ENCODE measurements around the gene ARMC7.

The ARMC7 gene

GRCh38 chr17:75103601-75104554 lies 5.9 kb upstream of the ARMC7 start:
- TF ChIP-seq, protein P1, sequence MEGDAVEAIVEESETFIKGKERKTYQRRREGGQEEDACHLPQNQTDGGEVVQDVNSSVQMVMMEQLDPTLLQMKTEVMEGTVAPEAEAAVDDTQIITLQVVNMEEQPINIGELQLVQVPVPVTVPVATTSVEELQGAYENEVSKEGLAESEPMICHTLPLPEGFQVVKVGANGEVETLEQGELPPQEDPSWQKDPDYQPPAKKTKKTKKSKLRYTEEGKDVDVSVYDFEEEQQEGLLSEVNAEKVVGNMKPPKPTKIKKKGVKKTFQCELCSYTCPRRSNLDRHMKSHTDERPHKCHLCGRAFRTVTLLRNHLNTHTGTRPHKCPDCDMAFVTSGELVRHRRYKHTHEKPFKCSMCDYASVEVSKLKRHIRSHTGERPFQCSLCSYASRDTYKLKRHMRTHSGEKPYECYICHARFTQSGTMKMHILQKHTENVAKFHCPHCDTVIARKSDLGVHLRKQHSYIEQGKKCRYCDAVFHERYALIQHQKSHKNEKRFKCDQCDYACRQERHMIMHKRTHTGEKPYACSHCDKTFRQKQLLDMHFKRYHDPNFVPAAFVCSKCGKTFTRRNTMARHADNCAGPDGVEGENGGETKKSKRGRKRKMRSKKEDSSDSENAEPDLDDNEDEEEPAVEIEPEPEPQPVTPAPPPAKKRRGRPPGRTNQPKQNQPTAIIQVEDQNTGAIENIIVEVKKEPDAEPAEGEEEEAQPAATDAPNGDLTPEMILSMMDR (conservative IDR thresholded peaks at IDR 0.05; ENCODE audit: low read depth, low read length), result no peak
- no peak overlapping the region for H3K4me3 ChIP-seq (ENCODE audit: low read length)
- no peak for DNase-seq (ENCODE audit: low read depth)

DNA sequence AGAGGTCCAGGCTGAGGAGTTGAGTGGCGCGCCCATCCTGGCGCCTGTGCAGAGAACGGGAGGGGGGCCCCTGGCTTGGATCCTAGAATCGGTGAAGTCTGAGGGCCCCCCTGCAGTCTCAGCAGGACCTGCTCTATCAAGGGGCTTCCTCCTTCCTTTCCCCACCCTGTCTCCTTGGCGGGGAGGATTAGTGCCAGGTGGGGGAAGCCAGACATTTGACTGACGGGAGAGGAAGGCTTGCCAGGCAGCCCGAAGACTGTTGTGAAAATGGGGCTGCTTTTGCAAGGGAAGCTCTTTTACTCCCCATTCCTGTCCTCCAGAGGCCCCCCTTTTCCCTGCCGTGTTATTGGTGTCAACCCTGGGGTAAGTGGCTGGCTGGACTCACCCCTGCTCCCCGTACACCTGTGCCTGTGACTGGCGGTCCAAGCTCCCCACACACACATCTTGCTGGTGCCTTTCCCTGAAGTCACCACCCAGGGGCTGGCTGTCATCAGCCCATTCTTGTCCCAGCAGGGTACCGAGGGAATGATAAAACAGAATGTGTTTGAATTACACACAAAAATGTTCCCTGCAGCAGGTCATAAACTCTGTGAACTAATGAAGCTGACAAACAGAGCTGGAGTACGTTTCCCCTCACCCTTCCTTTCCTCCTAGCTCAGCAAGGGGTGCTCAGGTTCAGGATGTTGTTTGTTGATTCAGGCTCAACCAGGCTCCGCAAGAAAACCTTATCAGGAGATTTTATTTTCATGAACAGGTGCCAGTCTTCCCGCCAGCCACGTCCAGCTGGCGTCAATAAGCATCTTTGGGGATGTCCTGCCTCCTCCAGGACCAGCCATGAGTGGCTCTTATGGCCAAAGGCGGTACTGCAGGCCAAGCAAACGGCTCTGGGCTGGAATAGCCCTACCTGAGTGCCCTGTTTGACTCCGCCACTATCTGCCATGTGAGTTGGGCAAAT lies 4.4 kb upstream of the ARMC7 start:
- H3K4me3 ChIP-seq (ENCODE audit: low read length), result no peak overlapping the region
- TF ChIP-seq, protein P1 (conservative IDR thresholded peaks at IDR 0.05; ENCODE audit: low read depth, low read length), result peak; percentile 79
- no peak for DNase-seq (ENCODE audit: low read depth)

DNA sequence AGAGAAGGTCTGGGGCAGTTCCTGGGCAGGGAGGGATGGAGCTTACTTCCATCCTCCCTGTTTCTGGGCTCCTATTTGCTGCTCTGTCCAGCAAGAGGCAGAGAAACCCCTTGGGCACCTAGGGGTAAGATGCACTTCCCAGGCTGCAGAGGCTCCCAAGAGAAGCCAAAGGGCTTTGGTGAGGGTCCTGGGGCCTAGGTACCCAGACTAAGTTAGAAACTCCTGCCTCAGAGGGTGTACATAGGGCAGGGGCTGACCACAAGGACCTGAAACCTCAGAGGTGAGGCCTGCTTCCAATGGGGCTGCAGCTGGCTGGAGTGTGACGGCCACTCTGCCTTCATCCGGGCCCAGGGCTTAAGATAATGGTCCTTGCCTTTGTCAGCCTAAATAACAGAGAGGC lies 1.6 kb upstream of the ARMC7 start:
- TF ChIP-seq, protein P1 (conservative IDR thresholded peaks at IDR 0.05; ENCODE audit: low read depth, low read length), result no peak
- H3K4me3 ChIP-seq (ENCODE audit: low read length), result no peak overlapping the region
- no peak for DNase-seq (ENCODE audit: low read depth)

GRCh38 chr17:75109046-75109406 lies 743 bp upstream of the ARMC7 start:
- TF ChIP-seq, protein P1 (conservative IDR thresholded peaks at IDR 0.05; ENCODE audit: low read depth, low read length), result no peak
- DNase-seq (ENCODE audit: low read depth), result no peak
- H3K4me3 ChIP-seq (ENCODE audit: low read length), result peak overlapping the region; percentile 86

DNA sequence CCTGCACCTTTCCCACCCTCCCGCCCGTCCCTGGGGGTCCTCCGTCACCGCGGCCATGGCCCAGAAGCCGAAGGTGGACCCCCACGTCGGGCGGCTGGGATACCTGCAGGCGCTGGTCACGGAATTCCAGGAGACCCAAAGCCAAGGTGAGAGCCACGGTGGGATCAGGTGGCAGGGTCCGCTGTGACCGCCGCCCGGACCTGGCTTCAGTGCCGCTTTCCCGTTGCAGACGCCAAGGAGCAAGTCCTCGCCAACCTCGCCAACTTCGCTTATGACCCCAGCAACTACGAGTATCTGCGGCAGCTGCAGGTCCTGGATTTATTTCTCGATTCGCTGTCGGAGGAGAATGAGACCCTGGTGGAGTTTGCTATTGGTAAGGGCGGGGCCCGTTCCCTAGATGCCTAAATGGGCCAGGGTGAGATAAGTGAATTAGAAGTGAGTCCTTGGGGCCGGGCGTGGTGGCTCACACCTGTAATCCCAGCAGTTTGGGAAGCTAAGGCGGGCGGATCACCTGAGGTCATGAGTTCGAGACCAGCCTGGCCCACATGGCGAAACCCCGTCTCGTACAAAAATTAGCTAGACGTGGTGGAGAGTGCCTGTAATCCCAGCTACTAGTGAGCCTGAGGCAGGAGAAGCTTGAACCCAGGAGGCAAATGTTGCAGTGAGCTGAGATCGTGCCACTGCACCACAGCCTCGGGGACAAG lies 617 bp downstream of the ARMC7 start:
- no peak for DNase-seq (ENCODE audit: low read depth)
- peak overlapping the region; percentile 86 for H3K4me3 ChIP-seq (ENCODE audit: low read length)
- TF ChIP-seq, protein P1 (conservative IDR thresholded peaks at IDR 0.05; ENCODE audit: low read depth, low read length), result no peak

DNA sequence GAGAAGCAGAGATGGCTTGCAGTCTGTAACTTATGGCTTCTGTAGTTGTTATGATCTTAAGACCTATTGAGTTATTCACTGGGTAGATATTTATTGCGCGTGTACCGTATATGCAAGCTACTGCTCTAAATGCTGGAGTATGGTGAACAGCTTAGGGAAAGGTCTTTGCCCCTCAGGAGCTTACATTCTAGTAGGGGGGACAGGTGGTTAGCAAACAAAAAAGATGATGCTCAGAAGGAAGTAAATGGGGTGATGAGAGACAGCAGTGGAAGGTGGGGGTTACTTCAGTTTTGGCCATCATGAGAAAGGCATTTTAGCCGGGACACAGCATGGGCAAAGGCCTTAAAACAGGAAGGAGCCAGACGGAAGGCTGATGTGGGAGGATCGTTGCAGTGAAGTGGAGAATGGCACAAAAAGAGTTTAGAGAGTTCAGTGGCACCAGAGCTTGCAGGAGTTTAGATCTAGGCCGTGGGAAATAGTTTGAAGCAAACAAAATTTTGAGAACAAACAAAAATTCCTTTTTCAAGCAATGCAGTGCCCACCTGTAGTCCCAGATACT lies 2.1 kb downstream of the ARMC7 start:
- TF ChIP-seq, protein P1 (conservative IDR thresholded peaks at IDR 0.05; ENCODE audit: low read depth, low read length), result no peak
- H3K4me3 ChIP-seq (ENCODE audit: low read length), result no peak overlapping the region
- DNase-seq (ENCODE audit: low read depth), result no peak

All from retinal pigment epithelial cell (primary cell).